Subcutaneous abdominal adipose tissue (tissue), 5 donors: ENCODE results near the gene POR.

Experiments
- H3K27ac ChIP-seq: one replicate; pipeline ENCODE4 v1.7.0; 2013; ENCODE audit warnings: low read depth, mild to moderate bottlenecking, inconsistent platforms, low read length, moderate library complexity
- H3K27me3 ChIP-seq, 5 donors: one replicate each; pipeline ENCODE4 v1.7.0; 2013; ENCODE audit warnings: low read length in 5 of 5, inconsistent platforms in 1 of 5; ENCODE audit not compliant: control insufficient read depth in 5 of 5, insufficient read depth in 4 of 5
- H3K36me3 ChIP-seq, 5 donors: one replicate each; pipeline ENCODE4 v1.7.0; 2013; ENCODE audit warnings: low read length in 5 of 5; ENCODE audit not compliant: control insufficient read depth in 5 of 5, insufficient read depth in 5 of 5
- H3K4me1 ChIP-seq, 5 donors: one replicate each; pipeline ENCODE4 v1.7.0; 2013; ENCODE audit warnings: low read length in 5 of 5, mild to moderate bottlenecking in 3 of 5, moderate library complexity in 1 of 5; ENCODE audit not compliant: control insufficient read depth in 5 of 5, insufficient read depth in 5 of 5
- H3K4me3 ChIP-seq, 5 donors: one replicate each; pipeline ENCODE4 v1.7.0; 2013; ENCODE audit warnings: low read length in 5 of 5, low read depth in 1 of 5
- H3K9ac ChIP-seq, 5 donors: one replicate each; pipeline ENCODE4 v1.7.0; 2013; ENCODE audit warnings: low read length in 5 of 5, mild to moderate bottlenecking in 4 of 5, moderate library complexity in 3 of 5
- H3K9me3 ChIP-seq, 5 donors: one replicate each; pipeline ENCODE4 v1.7.0; 2013; ENCODE audit warnings: low read length in 5 of 5; ENCODE audit not compliant: control insufficient read depth in 5 of 5
- donor health status: healthy.
- donor health status: healthy.
- donor health status: healthy.
- donor health status: healthy.
- donor health status: healthy.

POR gene

DNA sequence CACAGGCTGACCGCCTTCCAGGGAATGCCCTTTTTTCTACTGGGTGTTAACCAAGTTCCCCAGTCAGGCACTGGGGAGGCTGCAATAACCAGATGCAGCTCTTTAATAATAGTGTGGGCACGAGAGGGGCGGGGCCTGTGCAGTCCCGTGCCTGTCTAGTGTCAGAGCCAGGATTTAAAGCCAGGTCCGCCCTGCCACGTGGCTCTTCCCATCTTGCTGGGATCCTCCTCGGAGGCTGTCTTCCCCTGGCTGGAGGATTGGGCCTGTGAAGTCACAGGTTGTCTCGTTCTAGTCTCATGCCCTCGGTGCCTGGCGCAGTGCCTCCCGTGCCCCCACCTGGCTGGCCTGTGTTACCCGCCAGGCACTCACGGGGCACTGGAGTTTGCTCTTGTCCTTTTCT, 54.2 kb downstream of the POR start:
- Histone ChIP-seq H3K4me1 (peaks cover 31 to 68% (median 66%) of the 10 kb centered on the region in 5 donors), H3K9ac (peak overlapping the region in 1 of 5 donors; percentile 5), H3K27ac (peak overlapping the region; percentile 70), H3K36me3 (peaks cover 0 to 30% (median 8%) of the 10 kb centered on the region in 5 donors), H3K27me3 (no peaks in the 10 kb centered on the region), H3K9me3 (no peaks in the 10 kb centered on the region), H3K4me3 (no peak overlapping the region)

DNA sequence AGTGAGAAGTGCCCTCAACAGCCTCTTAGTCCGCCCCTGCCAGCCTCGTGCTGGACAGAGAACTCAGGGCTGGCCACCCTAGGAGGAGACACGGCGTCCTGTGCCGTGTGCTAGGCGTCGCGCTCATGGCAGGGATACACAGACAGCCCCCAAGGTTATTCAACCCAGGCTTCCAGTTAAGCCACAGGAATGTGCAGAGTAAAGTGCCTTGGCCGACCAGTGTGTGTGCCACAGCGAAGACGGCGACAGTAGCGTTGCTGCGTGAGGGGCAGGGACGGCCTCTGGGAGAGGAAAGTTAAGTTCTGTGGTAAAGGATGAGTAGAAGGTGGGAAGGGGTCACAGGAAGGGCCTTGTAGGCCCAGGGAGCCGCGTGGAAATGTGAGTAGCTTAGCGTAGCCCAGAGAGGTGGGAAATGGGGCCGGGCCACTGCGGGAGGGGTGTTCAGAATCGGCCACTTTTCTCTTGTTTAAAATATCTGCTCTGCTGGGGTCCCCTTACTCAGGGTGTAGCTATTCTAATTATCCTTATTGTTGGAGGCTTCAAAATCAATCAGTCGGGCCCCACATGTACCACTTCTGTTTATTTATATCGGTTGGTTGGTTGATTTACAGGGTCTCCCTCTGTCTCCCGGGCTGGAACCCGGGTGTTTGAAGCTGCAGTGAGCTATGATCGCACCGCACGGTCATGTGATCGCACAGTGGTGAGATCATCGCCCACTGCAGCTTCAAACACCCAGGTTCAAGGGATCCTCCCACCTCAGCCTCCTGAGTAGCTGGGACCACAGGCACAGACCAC, 54.9 kb downstream of the POR start:
- peaks cover 0 to 27% (median 8%) of the 10 kb centered on the region in 5 donors for H3K36me3 ChIP-seq
- peak overlapping the region; percentile 70 for H3K27ac ChIP-seq
- no peaks in the 10 kb centered on the region for H3K9me3 ChIP-seq
- H3K4me3 ChIP-seq = no peak overlapping the region
- H3K9ac ChIP-seq = peak overlapping the region in 1 of 5 donors; percentile 5
- no peaks in the 10 kb centered on the region for H3K27me3 ChIP-seq
- peaks cover 31 to 70% (median 68%) of the 10 kb centered on the region in 5 donors for H3K4me1 ChIP-seq

DNA sequence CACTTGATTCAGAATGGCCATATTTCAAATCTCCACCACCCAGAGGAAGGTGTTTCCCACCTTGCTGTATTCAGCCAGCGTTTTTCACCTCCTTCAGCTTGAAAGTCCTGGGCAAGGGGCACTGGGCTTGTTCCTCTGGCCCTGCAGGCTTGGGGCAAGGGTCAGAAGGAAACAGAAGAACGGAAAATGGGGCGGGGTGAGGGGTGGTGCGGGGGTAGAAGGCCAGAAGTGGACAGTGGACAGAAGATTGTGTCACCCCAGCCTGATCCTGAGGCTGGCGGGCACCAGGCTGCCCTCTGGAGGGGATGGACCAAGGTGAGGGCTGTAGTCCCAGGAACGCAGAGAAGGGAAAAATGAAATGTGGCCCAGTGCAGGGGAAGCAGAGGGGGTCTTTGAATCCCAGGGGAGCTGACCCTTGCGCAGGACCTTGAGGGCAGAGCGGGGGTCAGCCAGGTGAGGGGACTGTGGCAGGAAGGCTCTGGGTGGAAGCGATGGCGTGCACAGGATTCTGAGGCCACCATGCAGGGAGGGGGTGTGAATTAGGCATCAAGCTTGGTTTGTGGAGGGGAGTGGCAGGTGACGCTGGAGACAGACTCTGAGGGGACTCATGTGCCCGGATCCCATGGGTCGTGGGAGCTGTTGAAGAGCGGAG, 56.5 kb downstream of the POR start:
- H3K27me3 ChIP-seq = no peaks in the 10 kb centered on the region
- H3K4me1 ChIP-seq = peaks cover 26 to 58% (median 52%) of the 10 kb centered on the region in 5 donors
- H3K4me3 ChIP-seq = peak overlapping the region in 1 of 5 donors; percentile 42
- H3K36me3 ChIP-seq = peaks cover 0 to 17% (median 8%) of the 10 kb centered on the region in 5 donors
- no peaks in the 10 kb centered on the region for H3K9me3 ChIP-seq
- no peak overlapping the region for H3K9ac ChIP-seq
- peak overlapping the region; percentile 67 for H3K27ac ChIP-seq

DNA sequence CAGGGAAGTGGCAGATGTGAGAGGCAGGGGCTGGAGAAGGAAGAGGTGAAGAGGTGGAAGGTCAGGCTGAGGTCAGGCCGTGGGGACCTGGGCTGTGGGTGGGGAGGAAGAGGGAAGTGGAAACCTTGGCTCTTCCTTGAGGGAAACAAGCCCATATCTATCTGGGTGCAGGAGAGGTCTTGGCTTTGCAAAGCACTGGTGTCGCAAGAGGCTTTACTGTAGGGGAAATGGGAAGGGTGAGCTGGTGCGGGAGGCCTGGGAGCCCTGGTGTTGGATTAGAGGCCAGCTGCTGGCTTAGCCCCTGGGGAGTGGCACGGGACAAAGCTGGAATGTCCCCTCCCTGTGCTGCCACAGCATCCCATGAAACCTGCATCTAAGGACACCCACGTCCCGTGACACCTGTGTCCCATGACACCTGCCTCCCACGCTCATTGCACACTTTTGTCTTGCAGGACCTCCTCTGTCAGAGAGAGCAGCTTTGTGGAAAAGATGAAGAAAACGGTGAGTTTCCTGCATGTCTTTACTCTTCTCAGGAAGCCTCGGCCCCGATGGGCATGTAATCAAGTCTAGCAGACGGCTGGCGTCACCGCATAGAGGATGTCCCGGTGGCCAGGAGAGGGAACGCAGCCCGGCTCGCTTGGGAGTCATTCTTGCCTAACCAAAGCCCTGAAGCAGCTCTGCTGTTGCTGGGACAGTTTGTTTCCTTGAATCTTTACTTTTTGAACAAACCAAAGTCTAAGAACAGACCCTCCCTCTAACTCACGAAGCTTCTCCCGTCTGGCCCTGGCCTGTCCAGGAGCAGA, 57.2 kb downstream of the POR start:
- Histone ChIP-seq H3K4me1 (peaks cover 25 to 53% (median 47%) of the 10 kb centered on the region in 5 donors), H3K27ac (peak overlapping the region; percentile 67), H3K4me3 (peak overlapping the region in 4 of 5 donors; percentile 19 to 42 (median 28)), H3K36me3 (peaks cover 0 to 17% (median 9%) of the 10 kb centered on the region in 5 donors), H3K27me3 (no peaks in the 10 kb centered on the region), H3K9ac (peak overlapping the region in 2 of 5 donors; percentile 5 to 10), H3K9me3 (no peaks in the 10 kb centered on the region)

DNA sequence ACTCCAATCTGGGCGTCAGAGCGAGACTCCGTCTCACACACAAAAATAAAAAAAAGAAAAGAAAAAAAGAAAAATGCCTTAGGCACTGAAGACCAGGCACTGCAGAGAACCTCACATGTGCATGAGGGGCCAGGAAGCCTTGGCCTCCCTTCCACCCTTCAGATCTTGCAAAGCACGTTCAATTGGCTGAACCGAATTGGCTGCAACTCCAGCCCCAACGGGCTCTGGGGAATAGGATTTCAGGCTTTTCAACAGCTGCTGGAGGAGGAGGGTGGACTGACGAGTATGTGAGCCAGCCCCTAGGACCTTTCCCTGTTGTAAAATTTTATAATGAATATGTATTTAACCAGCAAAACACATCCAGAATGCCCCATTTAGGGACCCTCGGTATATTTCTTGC, 62.8 kb downstream of the POR start:
- Histone ChIP-seq H3K27me3 (no peaks in the 10 kb centered on the region), H3K27ac (no peak overlapping the region), H3K9ac (no peak overlapping the region), H3K4me3 (no peak overlapping the region), H3K36me3 (peaks cover 0 to 44% (median 43%) of the 10 kb centered on the region in 5 donors), H3K4me1 (peaks cover 3 to 62% (median 34%) of the 10 kb centered on the region in 5 donors), H3K9me3 (no peaks in the 10 kb centered on the region)

DNA sequence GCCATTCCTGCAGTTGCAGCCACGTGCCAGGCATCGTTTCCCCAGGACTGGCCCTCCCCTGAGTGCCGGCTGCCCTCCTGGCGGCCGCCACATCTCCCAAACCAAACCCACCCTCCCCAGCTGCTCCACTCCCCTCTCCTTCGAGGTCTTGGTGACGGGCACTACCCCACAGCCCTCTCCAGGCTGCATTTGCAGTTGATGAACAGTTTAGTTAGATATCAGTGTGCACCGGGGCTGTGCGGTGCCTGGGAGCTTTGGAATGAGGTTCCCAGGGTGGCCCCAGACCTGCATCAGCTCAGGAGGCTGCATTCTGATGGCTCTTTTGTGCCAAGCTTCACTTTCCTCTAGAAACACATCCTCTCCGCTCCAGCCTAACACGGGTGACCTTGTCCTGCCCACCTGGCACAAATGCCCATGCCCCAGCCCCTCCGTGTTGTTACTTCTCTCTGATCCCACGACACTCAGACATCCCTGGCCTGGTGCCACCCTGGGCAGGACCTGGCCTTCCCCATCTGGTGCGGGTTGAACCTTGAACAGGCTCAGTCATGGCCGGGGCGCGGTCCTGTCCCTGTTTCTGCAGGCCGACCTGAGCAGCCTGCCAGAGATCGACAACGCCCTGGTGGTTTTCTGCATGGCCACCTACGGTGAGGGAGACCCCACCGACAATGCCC, 64.9 kb downstream of the POR start:
- Histone ChIP-seq H3K4me1 (peaks cover 3 to 56% (median 27%) of the 10 kb centered on the region in 5 donors), H3K9me3 (no peaks in the 10 kb centered on the region), H3K4me3 (no peak overlapping the region), H3K36me3 (peaks cover 0 to 58% (median 55%) of the 10 kb centered on the region in 5 donors), H3K9ac (no peak overlapping the region), H3K27ac (peak overlapping the region; percentile 30), H3K27me3 (no peaks in the 10 kb centered on the region)

DNA sequence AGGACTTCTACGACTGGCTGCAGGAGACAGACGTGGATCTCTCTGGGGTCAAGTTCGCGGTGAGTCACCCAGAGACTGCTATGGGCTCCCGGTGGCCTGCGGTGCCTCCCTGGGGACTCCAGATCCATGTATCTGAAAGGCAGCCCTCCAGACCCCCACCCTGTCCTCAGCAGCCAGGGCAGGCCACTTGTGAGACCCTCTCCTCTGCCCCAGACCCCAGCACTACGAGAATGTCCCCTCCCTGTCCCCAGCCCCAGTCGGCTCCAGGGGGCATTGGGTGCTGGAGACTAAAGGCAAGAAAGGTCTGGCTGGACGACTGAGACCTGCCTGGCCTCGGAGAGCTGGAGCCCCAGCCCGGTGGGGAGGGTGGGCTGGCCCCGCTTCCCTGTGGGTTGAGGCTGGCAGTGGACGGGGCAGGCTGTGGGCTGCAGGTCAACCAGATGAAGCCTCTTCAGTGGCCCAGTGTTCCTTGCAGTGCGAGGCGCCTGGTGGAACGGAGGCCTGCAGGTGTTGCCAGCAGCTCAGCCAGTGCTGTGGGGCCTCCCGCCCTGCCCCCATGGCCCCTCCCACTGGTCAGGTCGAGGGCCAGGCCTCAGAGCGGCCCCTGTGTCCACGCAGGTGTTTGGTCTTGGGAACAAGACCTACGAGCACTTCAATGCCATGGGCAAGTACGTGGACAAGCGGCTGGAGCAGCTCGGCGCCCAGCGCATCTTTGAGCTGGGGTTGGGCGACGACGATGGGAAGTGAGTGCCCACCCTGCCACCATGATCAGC, 65.7 kb downstream of the POR start:
- Histone ChIP-seq H3K4me1 (peaks cover 3 to 56% (median 27%) of the 10 kb centered on the region in 5 donors), H3K4me3 (no peak overlapping the region), H3K9me3 (no peaks in the 10 kb centered on the region), H3K27me3 (no peaks in the 10 kb centered on the region), H3K27ac (peak overlapping the region; percentile 30), H3K36me3 (peaks cover 0 to 65% (median 63%) of the 10 kb centered on the region in 5 donors), H3K9ac (no peak overlapping the region)

DNA sequence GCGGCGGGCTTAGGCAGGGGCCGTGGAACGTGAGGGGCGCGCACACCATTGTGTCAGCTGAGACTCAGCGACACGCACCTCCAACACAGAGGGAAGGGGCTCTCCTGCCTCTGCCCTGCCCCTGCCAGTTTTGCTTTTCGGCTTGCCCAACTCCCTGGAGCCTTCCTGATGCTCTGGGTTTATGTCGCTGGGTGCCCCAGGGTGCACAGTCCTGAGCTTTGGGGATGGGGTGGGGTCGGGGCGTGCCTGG, 66.2 kb downstream of the POR start:
- Histone ChIP-seq H3K27ac (no peak overlapping the region), H3K4me3 (no peak overlapping the region), H3K4me1 (peaks cover 3 to 56% (median 27%) of the 10 kb centered on the region in 5 donors), H3K36me3 (peaks cover 0 to 70% (median 68%) of the 10 kb centered on the region in 5 donors), H3K9ac (no peak overlapping the region), H3K9me3 (no peaks in the 10 kb centered on the region), H3K27me3 (no peaks in the 10 kb centered on the region)
